IPS DF 4.7 (cell line): ENCODE data around the gene FTH1.
"Not testable (repeated sequence)": the region's sequence is repeated elsewhere in the genome, so short reads cannot be mapped to it uniquely, and the experiment has no call there.

Experiments used
- DNase-seq: peaks from one replicate; pipeline ENCODE4 v3.0.0-alpha.2; 2013; ENCODE audit warnings: low spot score; ENCODE audit errors: extremely low read depth

The FTH1 gene

DNA sequence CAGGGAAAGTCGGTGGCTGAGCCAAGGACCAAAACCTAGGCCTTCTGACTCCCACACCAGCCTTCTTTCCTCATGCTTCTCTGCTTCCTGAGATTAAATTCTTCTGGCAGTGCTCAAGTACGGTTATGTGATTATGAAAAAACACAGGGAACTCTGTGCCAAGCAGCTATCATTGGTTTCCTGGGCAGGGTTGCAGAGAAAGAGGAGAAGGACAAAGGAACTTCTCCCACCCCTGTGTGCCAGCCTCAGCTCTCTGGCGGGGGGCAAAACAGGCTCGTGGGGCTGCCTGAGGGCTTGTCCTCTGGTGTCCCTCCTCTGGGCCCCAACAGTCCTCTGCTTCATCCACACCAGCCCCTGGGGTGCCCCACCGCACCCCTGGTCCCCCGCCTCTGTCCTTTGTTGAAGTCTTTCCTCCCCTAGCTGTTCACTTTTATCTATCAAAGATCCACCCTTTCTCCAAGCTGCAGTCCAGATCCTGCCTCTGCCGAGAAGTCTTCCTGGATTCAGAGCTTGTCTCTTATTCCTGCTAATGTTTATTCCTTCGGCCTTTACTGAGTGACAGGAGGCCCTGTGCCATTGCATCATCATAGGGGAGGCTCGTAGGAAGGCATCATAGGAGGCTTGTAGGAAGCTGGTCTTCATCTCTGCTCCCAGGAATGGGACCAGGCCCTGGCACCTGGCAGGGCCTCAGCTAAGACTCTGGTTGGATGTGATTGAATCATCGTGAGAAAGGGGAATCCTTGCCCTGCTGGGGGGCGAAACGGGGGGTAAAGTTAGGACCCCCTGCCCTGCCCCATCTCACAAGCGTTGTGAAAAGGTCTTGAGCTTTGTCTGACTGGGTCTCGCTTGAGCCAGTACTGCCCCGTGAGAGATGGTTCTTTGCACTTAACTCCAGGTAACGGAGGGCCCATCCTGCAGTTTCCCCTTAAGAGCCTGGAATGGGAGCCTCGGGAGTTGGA, 11.5 kb upstream of the FTH1 start:
- no peak for DNase-seq

DNA sequence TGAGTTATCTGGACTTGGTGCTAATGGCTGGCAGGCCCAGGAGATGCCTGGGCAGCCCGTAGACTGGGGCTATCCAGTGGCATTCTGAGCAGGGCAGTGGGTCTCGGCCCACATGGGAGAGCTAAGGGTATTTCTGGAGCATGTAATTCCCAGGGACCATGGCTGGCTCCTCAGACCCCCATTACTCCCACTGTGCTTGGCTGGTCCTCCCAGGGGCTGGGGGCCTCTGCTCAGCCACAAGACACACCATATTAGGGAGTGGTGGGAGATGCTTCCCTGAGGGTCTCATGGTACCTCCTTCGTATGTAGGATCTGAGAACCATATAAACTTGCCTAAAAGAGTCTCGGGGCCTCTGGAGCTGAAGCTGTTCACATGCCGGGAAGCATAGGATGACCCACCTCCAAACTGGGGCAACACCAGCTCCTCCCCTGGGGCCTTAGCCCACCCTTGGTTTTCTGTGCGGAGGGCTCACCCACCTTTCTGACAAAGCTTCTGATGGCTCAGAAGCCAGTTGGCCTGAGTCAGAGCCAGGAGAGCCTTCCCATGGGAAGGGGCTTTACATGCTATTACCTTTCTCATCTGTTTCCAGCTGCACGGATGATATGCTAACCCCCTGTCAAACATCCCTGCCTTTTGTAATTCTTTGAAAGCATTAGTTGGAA, 9.5 kb upstream of the FTH1 start:
- no peak for DNase-seq

DNA sequence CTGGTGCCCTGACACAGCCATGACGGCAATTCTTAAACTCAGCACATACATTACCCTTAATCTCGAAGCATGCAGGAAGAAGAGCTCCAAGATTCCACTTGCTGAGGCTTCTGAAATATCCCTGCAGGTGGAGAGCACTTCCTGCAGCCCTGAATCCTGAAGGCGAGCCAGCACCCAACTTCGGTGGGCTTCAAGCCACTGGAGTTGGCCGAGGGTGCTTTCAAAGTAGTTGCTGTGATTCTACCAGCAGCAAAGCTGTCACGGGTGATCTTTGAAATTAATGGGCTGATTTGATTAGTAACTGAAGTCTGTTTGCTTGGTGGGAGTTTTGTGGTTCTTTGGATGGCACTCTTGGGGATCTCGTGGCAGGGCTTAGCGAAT, 9.0 kb upstream of the FTH1 start:
- DNase-seq, result no peak

DNA sequence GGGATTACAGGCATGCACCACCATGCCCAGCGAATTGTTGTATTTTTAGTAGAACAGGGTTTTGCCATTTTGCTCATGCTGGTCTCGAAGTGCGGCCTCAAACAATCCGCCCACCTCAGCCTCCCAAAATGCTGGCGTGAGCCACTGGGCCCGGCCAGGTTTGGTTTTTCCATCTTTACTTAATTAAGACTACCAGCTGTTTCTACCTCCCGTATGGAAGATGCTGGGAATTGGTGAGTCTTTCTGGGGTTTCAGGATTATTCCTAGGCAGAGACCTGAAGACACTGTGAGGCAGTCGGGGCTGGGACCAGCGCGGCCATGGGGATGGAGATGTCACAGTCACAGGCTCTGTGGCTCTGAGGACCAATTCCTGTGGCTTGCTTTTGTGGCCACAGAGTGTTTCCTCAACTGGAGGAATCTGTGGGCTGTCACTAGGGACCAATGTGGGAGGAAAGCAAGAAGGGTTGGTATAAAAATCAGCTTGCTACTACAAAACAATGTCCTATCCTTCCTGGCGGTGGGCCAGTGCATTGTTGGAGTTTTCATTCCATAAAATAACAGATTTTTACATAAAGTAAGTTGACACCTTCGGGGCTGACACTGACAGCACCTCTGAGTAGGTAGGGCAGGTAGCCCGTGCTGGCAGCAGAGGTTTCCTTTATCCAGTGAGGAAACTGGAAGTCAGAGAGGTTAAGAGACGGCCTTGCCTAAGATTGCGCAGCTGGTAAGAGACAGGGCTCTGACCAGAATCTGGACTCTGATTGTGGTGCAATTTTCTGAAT, 8.4 kb upstream of the FTH1 start:
- no peak for DNase-seq

DNA sequence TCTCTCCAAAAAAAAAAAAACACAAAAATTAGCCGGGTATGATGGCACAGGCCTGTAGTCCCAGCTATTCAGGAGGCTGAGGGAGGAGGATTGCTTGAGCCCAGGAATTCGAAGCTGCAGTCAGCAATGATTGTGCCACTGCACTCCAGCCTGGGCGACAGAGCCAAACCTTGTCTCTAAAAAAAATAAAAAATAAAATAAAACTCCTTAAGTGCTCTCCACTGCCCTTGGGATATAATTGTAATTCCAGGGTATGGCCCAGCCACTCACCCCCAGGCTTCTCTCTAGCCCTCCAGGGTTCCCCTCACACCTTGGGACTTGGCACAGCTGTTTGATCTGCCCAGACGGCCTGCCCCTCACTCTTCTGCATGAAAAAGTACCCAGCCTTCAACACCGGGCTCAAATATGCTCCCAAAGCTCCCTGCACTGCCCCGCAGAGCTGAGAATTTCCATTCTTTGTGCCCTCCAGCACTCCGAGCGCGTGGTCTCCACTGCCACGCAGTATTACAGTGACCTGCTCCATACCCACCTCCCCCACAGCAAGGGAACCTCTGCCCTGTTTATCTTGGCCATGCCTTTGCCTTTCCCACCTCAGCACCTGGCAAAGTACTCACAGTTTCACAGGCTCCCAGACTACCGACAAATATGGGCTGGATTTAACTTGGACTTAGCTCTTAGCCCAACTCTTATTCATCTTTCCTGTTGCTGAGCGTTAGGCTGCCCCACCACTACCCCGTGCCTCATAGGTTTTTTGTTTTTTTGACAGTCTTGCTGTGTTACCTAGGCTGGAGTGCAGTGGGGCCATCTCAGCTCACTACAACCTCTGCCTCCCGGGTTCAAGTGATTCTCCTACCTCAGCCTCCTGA, 7.6 kb upstream of the FTH1 start:
- DNase-seq, result no peak

DNA sequence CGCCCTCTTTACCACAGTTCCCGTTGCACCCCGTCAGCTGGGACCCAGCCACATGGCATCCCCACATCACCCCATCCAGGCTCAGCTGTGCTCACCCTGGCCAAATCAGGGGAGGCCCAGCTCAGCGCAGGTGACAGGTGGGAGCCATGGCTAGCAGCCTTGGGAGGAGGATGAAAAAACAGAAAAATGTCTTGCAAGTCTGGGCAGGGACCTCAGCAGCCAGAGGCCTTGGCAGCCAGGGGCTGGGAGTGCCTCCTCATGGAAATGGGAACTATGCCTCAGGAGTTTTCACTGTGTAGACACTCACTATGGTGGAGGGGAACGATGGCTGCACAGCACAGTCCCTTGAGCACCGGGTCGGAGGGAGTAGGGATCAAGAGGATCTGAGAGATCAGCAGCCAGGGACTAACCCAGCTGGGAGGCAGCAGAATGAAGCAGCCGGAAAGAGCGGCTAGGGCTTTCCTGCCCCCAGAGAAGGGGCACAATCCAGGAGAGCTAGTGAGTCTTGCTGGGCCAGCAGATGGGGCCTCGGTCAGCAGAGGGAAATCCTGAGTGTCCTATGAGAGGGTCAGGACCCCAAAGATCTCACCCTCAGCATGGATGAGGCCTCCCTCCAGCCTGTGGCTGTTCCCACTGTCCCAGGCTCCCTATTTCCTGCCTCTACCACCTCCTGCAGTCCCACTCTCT, 6.2 kb upstream of the FTH1 start:
- no peak for DNase-seq

DNA sequence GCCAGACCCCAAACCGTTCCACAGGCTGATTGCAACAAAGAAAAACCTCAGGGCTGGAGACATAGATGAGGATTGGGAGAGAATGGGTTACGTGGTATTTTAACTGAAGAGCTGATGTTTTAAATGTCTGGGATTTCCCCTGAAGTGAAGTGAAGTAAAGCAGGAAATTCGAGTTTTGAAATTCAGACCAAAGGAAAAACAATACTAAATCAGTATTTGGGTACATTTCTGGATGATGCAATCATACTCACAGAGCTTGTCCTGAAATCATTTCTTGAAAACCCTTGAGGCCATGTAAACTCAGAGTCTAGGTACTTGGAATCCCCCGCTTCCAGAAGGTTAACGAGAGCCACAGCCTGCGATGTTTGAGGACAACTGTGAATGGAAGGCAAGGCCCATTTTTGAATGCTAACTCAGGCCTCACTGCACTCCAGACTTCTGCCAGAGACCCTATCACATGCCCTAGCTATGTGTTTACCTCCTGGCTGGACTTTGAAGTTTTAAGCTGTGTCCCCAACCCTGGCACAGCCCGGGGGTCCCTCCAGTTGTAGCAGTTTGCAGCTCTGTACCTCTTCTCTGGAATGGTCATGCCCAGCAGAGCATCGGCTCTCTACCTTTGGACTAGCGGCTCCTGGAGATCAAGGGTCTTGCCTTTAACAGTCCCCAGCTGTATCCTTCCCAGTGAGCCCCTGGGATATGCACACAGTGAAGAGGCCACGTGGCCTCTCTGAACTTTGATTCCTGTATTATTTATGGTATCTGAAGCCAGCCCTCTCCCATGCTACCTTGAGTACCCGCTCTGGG, 5.4 kb upstream of the FTH1 start:
- DNase-seq, result no peak

DNA sequence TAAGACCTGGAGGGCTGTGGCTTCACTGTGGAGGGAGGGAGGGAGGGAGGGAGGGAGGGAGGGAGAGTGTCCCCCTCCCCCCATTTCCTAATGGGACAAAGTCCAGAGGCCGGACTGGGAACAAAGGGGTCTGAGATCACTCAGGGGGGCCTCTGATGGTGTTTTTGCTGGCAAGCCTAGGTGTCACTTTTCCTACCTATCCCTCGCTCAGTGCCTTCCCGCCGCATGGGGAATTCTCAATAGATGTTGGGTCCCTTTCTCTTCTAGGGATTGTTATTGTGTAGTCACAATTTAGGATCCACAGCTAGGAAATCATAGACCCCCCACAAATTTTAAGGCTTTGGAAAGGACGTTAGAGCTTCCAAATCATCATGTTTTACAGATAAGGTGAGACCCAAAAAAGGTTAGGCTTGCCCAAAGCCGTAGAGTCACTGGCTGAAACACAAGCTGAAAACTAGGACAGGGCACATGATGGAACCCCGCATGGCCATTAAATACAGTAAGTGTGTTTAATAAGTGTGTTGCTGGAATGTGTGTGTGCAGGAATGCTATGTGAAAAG, 4.8 kb upstream of the FTH1 start:
- no peak for DNase-seq

DNA sequence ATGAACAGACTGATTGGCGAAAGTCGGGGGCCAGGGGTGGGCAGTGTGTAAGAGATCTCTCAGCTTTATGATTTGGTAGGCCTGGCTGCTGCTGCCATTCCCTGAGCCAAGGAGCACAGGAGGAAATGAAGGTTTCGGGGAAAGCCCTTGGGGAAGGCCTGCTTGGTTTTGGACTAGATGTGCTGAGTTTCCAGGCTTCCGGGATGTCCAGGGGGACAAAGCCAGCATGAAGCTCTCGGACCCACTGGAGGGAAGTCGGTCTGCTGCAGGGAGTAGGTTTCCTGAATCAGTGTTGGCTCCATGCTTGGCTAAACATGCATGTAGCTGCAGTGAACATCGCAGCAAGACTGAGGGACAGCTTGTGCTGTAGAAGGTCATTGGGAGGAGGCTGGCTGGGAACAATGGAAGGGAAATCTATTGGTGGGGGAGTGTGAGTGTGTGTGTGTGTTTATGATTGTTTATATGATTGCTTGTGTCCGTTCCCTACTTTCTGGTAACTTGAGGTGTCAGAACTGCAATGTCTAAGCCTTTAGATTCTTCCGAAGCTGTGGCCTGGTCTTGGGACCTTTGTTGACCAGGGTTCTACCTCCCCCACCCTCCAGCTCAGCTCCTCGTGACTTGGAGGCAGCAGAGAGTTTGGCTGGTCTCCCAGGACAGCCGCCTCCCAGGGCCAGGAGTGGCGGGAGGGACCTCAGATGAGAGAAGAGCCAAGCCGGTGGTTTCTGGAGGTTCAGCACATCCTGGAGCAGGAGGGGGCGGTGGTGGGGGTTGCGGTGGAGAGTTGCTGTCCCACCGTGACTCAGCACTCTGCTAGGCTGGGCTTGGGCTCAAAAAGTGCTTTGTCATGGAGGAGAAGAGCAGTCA, 4.0 kb upstream of the FTH1 start:
- peak; percentile 89 for DNase-seq

DNA sequence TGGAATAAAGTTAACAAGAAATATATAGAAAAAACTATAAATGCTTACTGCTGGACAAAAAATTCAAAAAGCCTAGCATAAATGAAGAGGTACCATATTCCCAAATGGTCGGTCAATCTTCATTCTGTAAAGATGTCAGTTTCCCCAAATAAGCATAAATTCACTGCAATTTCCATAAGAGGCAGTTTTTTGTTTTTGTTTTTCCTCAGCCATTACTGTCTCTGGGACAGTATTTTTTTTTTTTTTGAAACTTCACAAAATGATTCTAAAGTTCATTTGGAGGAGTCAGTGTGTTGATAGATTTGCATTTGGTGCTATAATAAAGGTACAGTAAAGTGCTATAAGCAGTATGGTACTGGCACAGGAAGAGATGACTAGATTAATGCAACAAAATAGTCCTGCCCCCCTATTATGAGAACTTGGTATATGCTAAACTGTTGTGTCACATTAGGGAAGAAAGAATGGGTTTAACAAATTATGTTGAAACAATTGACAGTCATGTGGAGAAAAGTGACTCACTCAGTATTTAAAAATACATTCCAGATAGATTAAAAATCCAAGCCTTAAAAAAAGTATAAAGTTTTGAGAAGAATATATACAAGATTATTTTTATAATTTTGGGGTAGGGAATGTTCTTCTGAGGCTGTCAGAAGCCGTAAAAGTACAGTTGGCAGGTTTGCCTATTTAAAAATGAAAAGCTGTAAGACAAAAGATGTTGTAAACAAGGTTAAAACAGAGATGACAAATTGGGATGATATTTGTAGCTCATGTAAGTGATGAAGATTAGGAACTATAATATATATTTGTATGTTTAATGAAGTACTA, 2.6 kb upstream of the FTH1 start:
- no peak for DNase-seq

DNA sequence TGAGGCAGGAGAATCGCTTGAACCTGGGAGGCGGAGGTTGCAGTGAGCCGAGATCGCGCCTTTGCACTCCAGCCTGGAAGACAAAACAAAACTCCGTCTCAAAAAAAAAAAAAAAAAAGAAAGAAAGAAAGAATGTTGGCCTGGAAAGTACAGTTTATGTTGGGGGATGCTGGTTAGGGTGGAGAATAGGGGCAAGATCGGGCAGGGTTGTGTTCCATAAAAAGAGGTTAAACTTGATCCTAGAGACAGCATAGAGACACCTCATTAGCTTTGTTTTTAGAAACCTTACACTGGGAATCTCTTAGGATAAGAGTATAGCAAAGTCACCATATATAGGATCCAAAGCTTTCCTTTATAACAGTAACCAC, 1.9 kb upstream of the FTH1 start:
- no peak for DNase-seq

DNA sequence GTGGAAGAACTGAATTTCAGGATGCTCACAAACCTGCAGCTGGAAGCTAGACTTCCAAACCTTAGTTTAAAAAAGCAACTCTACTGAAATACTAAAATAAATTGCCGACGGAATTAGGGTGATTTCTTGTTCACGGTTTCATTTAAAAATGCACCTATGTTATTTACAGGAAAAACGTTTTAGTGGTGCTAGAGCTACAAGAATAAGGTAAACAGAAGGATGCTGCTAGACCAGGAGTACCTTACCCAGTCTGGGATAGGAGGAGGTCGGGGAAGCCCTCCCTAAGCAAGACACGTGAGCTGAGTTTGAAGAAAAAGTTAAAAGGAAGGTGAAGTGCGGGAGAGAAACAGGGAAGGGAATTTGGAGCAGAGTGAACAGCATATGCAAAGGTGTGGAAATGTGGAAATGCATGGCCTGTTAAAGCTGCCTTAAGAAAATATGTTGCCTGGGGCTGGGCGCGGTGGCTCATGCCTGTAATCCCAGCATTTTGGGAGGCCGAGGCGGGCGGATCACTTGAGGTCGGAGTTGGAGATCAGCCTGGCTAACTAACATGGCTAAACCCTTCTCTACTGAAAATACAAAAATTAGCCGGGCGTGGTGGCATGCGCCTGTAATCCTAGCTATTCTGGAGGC, 1.4 kb upstream of the FTH1 start:
- no peak for DNase-seq

DNA sequence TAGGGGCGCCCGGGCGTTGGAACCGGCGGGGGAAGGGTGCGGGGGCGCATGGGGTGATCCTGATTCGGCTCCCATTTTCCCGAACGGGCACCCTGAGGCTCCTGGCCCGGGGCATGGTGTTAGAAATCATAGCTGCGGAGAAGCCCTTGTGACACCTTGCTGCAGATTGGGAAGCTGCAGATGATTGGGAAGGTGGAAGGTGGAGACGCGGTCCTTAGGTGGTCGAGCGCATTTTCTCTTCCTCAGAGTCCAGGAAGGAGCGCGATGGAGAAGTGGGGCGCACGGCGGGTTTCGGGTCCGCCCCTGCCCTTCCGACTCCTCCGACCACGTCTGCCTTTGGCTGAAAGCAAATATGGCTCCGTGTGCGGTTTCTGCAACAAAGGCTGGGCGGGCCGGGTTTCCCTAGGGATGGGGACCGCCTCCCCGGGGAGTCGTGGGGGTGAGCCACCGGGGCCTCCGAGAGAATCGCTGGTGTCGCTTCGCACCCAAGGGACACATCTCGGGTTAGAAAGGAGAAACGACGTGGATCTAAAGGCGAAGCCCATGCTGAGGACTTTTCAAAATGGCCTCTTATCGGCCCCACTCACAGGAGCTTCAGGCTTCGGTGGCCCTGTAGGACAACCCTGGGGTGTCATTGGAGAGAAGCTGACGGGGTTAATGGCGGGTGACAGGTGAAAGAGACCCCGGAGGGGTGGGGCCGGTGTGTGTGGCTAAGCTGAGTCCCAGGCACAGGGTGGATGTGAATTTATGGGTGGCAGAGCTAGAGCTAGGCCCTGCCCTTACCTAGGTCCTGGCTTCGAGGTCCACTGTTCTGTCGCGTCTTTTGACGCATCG, 707 bp upstream of the FTH1 start:
- no peak for DNase-seq

DNA sequence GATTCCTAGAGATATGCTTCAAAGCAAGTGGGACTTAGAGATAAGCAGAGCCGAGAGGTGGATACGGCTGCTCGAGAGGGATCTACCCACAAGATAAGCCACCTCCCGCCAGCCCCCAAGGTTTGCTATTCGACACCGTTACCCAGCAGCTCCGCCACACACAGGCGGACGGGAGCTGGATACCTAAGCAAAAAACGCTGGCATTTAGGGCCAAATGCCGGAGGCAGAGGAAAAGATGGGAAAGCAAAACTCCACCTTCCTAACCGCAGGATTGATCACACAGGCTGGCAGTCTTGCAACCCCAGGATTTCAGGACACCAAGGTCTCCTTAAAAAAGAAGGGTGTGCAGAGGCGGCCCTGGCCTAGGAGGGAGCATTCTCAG, 709 bp downstream of the FTH1 start:
- no peak for DNase-seq

DNA sequence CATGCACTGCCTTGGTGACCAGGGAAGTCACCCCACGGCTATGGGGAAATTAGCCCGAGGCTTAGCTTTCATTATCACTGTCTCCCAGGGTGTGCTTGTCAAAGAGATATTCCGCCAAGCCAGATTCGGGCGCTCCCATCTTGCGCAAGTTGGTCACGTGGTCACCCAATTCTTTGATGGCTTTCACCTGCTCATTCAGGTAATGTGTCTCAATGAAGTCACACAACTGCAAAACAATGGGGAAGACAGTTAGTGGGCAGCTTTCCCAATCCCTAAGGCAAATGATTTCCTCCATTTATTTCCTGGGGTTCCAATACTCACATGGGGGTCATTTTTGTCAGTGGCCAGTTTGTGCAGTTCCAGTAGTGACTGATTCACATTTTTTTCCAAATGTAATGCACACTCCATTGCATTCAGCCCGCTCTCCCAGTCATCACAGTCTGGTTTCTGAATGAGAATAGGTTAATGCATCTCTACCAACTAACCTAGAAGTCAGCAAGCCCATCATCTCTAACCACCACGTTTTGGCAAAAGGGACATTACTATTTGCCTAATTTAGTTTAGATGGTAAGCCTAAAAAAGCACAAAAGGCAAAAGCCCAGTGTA, 2.7 kb downstream of the FTH1 start:
- DNase-seq, result not testable (repeated sequence)
